NCI-H774 (cell line): ENCODE data around the gene PLA2G4F.
A peak's percentile ranks its signal among the peaks of the same experiment; 100 is the strongest.

Experiments used
- DNase-seq: peaks from one replicate; lab custom pipeline; 2025; lab: John Stamatoyannopoulos, UW

The PLA2G4F gene

DNA sequence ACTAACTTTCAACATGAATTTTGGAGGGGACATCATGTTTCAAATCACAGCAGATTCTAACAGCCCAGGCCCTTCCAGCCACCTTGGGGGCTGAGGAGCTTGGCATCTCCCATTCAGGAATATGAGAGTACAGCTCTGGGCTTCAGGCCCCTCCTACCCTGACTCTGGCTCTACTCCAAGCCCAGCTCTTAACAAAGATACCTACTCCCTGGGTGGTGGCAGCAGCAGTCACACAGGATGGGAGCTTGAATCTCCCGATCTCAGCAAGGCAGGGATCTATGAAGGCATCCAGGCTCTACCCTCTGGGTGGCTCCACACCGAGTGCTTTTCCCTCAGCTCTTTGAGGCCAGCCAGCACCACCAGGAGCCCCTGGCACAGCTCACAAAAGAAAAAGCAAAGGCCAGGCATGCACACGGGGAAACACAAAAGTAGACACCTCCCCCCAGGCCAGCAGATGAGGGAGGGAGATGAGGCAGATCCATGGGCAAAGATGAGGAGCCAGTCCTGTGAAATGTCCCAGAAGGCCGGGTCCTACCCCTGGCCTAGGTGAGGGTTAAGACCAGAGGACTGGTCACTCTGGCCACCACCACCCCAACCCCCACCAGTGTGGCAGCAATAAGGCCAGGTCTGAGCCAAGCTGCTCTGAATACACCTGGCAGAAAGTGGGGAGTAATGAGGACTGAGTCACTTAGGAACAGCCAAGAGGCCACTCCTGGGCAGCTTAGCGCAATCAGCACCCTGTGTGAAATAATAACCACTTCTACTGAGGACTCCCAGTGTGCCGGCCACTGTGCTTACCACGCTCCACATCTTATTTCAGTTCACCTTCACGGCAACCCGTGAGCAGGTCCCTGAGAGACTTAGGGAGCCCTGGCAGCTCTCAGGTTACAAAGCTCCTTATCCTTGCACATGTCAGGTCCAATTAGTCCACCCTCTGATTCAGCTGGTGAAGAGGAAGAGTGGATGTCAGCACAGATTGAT, 24.3 kb downstream of the PLA2G4F start:
- DNase-seq = peak; percentile 29

DNA sequence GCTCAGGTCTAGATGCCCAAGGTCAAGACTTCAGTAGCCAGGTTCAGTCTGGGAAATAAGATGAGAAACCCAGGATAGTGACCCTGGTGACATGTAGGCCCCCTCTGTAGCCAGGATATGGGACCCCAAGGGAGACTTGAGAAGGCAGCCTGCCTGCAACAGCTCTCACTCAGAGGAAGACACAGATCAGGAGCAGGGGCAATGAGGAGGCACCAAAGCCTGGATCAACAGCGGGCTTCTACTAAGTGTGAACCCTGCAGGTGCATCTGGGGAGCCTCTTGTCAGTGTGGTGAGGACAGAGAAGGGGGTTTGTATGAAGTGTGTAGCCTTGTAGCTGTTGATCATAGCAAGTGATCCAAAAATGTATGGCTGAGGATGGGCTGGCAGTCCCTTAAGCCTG, 25.4 kb downstream of the PLA2G4F start:
- no peak for DNase-seq

DNA sequence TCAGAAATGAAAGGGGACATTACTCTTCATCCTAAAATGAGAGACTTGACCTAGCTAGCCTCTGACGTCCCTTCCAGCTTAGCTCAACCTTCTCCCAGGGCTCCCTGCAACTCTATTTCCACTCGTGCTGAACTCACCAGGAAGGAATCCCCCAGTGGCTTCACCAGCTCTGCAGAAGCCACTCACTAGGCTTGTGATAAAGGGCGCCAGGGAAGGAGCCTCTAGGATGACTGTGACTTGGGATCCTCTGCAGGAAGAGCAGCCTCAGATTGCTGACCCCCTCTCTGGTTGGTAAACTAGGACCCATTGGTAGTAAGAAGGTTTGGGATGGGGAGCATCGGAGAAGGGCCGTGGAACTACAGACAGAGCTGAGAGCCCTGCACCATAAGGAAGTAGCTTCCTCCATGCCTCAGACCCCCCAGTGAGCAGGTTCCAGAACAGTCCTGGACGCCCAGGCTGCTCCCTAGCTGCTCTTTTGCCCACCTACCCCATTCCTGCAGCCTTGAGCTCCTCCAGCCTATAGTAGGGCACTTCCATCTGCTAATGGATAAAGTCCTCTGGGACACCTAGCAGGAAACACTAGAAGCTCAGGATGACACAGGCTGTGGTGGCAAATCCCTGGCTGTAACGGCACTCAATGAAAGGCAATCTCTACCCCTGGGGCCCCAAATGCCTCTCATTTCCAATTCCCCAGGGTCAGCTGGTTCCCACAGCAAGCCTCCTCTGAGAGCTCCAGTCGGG, 26.0 kb downstream of the PLA2G4F start:
- DNase-seq = no peak

DNA sequence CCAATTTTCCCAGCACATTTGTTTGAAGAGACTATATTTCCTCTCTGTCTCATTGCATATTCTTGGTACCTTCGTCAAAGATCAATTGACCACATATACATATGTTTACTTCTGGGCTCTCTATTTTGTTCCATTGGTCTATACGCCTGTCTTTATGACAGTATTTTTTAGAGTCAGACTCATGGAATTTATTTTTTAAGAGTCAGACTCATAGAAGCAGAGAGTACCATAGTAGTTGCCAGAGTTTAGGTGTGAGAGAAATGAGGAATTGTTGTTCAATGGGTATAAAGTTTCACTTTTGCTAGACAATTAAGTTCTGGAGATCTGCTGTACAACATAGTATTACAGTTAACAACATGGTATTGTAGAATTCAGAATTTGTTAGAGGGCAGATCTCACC, 27.1 kb downstream of the PLA2G4F start:
- no peak for DNase-seq

DNA sequence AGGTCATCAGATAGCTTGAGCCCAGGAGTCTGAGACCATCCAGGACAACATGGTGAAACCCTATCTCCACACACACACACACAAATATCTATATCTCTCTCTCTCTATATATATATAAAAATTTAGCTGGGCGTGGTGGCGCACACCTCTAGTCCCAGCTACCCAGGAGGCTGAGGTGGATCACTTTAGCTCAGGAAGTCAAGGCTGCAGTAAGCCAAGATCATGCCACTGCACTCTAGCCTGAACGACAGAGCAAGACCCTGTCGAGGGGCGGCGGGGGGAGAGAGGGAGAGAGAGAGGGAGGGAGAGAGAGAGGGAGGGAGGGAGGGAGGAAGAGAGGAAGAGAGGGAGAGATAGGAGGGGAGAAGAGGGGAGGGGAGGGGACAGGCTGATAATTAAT, 28.0 kb downstream of the PLA2G4F start:
- no peak for DNase-seq

DNA sequence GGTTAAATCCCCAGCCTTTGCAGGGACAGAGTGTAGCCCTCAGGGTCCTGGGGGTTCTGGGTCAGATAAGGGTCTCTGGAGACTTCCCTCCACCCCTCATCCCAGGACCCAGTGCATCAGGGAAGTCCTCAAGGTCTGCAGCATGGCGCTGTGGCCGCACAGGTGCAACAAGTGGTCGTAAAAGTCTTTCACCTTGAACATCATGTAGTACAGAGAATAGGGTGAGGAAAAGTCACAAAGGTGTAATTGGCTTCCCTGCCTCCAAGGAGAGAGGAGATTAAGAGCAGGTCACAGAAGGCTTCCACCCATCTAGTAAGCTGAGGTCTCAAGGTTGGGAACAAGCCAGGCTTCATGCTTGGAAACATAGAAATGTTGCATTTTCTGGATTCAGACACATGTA, 32.9 kb downstream of the PLA2G4F start:
- no peak for DNase-seq

DNA sequence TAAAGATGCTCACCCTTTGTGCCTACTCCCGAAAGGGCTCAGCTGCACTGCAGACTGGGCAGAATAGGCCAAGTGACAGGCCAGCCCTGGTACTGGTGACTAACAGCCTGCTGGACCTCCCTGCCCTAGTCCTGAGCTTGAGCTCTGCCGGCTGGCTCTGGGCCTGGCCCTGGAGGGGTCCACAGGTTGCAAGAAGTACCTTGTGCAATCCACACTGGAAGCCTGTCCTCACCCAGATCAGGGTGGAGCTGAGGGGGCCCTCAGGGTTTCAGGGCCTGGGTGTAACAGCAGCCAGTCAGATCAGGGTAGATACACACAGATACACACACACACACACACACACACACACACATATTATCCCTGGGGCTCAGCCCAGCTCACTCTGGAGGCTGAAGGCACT, 34.8 kb downstream of the PLA2G4F start:
- DNase-seq = no peak

DNA sequence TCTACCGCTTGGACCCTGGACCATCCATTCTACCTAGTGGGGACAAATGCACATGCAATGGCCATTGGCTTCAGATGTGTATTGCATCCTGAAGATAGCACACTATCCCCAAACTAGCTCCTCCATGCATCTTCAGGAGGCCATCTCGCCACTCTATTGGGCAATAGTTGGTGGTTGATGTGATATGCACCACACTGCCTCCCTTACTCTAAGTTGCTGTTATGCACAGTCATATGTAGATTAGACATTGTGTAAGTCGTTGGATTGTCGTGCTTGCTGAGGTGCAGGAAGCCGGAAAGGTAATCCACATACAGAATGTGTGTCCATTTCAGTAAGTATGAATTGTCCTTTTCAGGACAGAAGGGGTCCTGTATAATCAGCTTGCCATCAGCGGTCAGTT, 35.4 kb downstream of the PLA2G4F start:
- DNase-seq = no peak

DNA sequence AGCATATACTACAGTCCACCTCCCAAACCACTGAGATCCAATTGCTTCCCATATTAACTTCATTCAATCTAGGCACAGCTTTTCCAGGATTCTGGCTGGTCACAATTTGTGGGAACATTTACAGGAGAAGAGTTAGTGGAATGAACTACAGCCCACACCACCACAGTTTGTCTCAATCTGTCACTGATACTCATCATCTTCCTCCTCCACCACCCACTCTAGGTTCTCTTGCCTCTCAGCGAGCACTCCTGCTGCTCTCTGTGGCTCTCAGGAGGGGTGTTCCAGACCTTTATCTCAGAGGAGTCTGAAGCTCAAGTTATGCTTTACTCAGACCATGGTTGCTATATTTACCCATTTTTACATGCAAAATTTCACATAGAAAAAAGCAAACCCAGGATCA, 36.2 kb downstream of the PLA2G4F start:
- DNase-seq = no peak

DNA sequence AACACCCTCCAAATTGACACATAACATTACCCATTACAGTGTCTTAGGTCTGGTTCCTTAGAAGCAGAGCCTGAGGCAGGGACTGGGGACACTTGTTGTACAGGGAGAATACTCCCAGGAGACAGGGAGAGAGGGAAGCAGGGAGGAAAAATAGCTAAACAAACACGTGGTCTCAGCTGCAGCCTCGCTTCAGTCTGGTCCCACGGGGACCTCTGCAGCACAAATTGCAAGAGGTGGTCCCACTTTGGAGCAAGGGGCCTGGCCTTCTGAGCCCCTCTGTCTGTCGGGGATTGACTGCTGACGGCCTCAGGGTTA, 37.0 kb downstream of the PLA2G4F start:
- DNase-seq = no peak

DNA sequence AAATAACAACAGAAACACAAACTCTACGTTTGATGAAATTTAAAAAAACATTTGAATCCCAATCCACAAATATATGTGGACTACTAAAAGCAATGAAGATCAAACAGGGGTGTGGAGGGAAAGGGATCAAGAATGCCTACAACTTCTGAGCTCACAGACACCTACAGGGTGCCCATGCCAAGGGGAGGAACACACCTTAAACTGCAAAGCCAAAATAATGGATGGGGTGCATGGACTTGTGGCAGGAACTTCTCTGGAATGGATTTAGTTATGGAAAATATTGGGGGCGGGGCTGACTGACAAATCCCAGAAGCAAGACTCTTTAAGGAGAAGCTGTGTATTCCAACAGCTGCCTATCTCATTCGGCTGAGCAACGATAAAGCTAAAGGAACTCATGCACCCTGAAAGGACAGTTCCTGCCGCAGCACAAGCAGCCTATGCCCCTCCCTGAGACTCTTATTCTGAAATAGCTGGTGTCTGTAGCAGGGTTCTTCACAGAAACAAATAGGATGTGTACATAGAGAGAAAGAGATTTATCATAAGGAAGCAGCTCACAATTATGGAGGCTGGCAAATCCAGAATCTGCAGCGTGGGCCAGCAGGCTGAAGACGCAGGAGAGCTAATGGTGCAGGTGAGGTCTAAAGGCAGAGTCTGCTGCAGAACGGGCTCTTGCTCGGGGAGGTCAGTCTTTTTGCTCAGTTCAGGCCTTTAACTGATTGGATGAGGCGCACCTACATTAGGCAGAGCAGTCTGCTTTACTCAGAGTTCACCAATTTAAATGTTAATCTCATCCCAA, 37.6 kb downstream of the PLA2G4F start:
- DNase-seq = peak; percentile 32

DNA sequence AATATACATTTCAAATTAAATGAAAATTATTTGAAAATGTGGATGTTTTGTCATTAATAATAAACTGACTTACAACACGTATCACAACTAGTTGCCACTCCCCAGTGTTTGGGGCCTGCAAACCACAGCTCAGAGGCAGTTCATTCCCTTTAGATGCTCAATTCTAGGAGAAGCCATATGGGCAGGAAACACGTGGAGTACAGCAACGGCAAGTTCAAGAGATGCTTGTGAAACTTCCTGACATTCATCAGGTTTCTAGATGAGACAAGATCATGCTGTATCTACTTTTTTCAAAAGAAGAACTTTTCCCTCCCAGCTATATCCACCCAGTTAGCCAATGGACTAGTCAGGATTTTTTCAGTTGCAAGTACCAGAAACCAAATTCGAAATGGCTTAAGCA, 44.5 kb downstream of the PLA2G4F start:
- no peak for DNase-seq

DNA sequence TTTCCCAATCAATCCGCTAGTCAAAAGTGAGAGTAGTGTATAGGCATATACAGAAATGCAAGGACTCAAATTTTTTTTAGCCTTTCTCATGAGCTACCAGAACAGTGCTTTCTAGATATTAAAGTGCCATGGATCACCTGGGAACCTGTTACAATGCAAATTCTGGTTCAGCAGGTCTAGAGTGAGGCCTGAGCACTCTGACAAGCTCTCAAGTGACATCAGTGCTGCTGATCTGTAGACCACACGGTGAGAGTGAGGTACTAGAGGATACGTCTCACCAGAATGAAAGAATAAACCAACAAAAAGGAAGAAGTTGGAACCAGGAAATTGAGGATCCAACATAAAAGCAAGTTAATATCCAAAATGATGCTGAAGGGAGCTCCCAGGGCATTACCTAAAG, 46.1 kb downstream of the PLA2G4F start:
- no peak for DNase-seq

DNA sequence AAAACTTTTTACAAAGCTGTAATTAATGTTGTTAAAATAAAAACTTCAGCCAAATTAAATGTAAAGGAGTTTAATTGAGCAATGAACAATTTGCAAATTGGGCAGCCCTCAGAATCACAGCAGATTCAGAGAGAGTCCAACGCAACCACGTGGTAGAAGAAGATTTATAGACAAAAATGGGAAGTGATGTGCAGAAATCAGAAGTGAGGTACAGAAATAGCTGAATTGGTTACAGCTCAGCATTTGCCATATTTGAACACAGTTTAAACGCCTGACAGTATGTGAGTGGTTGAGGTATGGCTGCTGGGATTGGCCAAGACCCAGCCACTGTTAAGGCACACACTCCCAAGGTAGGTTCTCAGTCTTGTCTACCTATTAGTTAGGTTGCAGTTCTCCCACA, 47.6 kb downstream of the PLA2G4F start:
- no peak for DNase-seq

DNA sequence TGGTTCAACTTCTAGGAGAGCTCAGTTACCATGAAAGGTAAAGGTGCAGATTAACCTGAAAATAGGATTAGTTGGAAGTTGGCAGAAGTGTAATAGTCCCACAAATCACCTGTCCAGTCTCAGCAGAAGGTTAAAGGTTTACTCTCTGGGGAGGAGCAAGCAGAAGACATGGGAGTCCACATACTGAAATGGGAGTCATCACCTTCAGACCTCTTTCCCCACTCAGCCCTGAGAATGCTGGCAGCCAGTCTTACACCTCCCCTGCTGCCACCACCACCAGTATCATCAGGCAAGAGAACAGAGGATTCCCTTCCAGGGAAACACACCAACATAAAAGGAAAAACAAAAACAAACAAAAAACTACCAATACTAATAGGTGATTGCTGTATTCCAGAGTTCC, 48.2 kb downstream of the PLA2G4F start:
- DNase-seq = no peak

DNA sequence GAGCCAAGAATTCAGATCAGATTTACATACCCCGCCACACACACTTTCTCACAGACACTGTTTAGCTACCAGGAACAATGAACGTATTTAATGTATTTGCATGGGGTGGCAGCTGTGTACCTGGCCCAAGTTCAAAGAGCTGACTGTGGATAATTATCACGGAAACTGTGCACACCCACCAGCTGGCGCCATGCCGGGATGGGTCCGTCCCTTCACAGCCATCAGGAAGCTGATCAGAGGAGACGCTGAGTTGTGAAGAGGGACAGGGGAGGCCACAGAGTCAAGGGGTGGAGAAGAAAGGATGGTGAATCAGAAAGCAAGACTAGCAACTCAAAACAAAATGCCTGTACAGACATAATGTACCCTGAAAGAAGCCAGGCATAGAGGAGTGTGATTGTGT, 49.0 kb downstream of the PLA2G4F start:
- peak; percentile 70 for DNase-seq

DNA sequence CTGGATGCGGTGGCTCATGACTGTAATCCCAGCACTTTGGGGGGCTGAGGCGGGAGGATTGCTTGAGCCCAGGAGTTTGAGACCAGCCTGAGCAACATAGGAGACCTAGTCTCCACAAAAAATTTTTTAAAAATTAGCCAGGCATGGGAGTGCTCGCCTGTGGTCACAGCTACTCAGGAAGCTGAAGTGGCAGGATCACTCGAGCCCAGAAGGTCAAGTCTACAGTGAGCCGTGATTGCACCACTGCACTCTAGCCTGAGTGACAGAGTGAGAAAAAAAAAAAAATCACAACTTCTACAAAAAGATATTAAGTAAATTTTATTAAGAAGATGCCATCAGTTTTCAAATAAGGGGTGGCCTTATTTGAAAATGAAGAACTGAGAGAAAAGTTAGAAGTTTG, 50.1 kb downstream of the PLA2G4F start:
- DNase-seq = no peak

DNA sequence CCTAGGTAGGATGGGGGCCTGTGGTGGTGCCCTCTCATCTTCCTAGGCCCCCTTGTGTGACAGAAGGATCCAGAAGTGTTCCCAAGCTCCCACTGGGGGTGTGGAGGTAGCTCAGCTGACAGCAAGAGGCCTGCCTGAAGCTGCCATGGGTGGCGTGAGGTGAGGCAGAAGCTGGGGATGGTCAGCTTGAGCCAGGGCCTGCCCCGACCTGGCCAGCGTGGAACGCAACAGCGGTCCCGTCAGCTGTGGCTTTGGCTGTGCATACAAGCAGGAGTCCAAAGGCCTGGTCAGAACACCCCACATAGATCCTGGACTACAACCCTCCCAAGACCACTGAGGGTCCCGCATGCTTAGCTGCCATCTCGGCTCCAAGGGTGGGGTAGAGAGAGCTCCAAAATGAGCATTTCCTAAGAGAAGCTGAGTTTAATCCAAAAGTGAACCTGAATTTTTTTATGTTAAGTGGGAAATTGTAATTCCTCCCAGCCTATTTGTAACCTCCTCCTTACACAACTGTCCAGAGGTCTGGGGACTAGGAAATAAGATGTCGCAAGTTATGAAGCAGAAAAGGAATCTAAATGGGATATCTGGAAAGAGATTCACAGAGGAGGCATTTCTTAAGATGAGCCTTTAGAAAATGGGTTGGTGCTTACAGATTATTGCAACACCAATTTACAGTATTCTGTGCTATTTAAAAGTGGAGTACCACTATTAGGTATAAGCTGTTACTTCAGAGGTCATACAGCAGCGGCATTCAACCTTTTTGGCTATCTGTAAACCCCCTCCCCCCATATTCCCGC, 52.1 kb downstream of the PLA2G4F start:
- DNase-seq = no peak

DNA sequence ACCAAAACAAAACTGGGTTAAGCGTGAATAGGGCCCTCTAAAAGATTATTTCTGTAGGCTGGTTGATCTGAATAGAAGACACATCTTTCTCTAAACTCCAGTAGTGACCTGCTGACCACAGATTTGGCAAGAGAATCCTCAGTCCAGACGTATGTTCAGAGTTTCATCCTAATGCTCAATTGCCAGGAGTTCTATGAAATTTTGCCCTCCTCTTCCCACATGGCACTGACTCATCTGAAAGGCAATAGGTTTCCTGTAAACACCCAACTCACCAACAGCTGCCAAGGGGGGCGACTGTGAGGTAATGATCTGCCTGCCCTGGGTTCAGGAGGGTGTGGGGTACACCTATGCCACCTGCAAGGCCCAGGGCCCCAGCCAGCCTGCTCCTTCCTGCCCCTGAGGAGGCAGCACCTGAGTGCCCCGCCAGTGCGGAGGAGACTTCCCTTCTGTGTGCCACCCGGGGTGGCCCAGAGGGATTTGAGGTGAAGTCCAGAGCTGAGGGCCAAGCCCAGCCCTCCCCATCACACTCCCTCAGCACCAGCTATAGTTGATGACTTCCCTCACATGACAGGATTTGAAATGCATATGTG, 53.7 kb downstream of the PLA2G4F start:
- no peak for DNase-seq

DNA sequence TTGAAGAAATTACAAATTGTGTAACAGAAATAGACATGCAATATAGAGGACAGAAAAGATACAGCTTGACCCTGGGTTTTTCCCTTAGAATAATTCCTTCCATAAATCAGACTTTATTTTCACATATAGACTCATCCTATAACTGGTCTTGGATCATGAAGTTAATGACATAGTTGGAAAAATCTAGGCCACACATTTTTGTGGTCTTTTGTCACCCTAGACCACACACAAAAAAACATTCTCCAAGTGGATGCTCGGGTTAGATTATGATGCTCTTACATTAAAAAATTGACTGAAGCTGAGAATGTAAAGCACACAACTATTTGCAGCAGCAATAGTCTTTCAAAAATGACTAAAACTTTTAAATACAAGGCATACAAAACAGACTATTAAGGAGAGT, 54.6 kb downstream of the PLA2G4F start:
- DNase-seq = no peak

DNA sequence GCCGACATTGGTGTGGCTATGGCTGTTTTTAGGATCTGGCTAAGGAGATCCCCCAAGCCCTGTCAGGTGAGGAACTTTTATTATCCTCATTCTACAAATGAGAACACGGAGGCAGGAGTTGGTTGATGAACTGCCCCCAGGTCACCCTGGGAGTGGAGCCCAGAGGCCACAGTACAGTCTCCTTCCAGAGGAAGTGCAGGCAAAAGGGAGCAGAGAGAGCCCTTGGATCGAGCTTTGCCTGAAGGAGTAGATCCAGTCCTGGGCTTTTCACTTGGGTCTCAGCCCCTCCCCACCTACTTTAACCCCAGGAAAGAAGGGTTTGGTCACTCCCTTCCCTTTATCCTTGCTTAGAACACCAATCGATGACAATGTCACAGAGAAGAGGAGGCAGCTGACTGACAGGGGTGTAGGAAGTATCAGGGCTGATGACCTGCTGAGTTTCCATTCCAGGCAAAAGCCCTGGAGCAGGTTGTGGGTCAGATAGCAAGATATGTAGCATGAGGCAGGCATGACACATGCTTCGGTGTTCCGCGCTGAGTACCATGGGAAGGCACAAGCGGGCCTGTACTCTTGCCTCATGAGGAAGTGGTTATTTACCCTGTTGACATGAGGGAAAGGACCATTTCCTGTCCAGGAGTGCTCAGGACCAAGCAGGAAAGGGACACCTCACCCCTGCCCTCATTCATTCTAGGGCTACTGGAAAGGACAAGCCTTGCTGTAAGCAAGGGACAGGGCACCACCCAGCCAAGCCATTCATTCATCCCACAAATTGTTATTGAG, 56.2 kb downstream of the PLA2G4F start:
- DNase-seq = no peak
